CD4-positive, alpha-beta T cell (primary cell): ENCODE measurements around the gene GUCA2A. TPM values are rescaled to one million over a fixed set of nuclear protein-coding genes. Genes with fewer than 3 reads are reported as not detected.

ENCODE experiments used
- ATAC-seq: fragments of 200-7000 bp; cut with Tn5 transposase; one replicate; pipeline ENCODE4 v1.10.0; 2022; ENCODE audit warnings: mild to moderate bottlenecking; ENCODE audit not compliant: poor library complexity
- CTCF ChIA-PET: fragments of 350-600 bp; sonication (Branson Sonifier 250); formaldehyde crosslinking; loops from one replicate; lab custom pipeline; 2021; ENCODE audit warnings: antibody characterized with exemption, inconsistent platforms; lab: Charles Lee
- POLR2A ChIA-PET: fragments of 350-600 bp; sonication (Branson Sonifier 250); formaldehyde crosslinking; loops from one replicate; lab custom pipeline; 2021; ENCODE audit warnings: antibody characterized with exemption, inconsistent platforms; lab: Charles Lee
- DNase-seq, 14 experiments: peaks; one replicate each; pipeline ENCODE4 v3.0.0-alpha.2; 2013 to 2020; ENCODE audit warnings: mixed read lengths in 2 of 14
- H3K27ac ChIP-seq, 2 donors: one replicate each; pipeline versions ENCODE4 v1.5.1 to v1.7.0; 2013; ENCODE audit warnings: low read length in 2 of 2, low read depth in 1 of 2, mild to moderate bottlenecking in 1 of 2
- H3K27me3 ChIP-seq, 2 experiments: 1 replicate in 1 of 2; 2 replicates in 1 of 2; pipeline versions ENCODE4 v1.6.1 to v1.7.0; 2013; ENCODE audit warnings: low read length in 2 of 2, control low read depth in 1 of 2, mild to moderate bottlenecking in 1 of 2, moderate library complexity in 1 of 2; ENCODE audit not compliant: insufficient read depth in 2 of 2, control insufficient read depth in 1 of 2
- H3K36me3 ChIP-seq: one replicate; pipeline ENCODE4 v1.6.1; 2013; ENCODE audit warnings: low read length, control low read depth; ENCODE audit not compliant: insufficient read depth
- H3K4me1 ChIP-seq: one replicate; pipeline ENCODE4 v1.6.1; 2013; ENCODE audit warnings: low read length, control low read depth; ENCODE audit not compliant: insufficient read depth
- H3K4me3 ChIP-seq: one replicate; pipeline ENCODE4 v1.5.1; 2013; ENCODE audit warnings: mild to moderate bottlenecking, low read length, moderate library complexity
- H3K9me3 ChIP-seq, 2 experiments: 1 replicate in 1 of 2; 2 replicates in 1 of 2; pipeline versions ENCODE4 v1.6.1 to v1.7.0; 2013; ENCODE audit warnings: low read length in 2 of 2, mild to moderate bottlenecking in 2 of 2, control low read depth in 1 of 2, moderate library complexity in 1 of 2; ENCODE audit not compliant: control insufficient read depth in 1 of 2, insufficient read depth in 1 of 2
- H3K27ac Mint-ChIP-seq: one replicate; pipeline ENCODE4 v1.8.0; 2020; ENCODE audit warnings: mixed read lengths
- H3K27me3 Mint-ChIP-seq: one replicate; pipeline ENCODE4 v1.8.0; 2021; ENCODE audit warnings: mixed read lengths
- H3K36me3 Mint-ChIP-seq: one replicate; pipeline ENCODE4 v1.8.0; 2021; ENCODE audit warnings: low read depth, mixed read lengths
- H3K4me1 Mint-ChIP-seq: one replicate; pipeline ENCODE4 v1.8.0; 2021; ENCODE audit warnings: low read depth, mixed read lengths
- H3K4me3 Mint-ChIP-seq: one replicate; pipeline ENCODE4 v1.8.0; 2020; ENCODE audit warnings: mild to moderate bottlenecking, mixed read lengths
- H3K9me3 Mint-ChIP-seq: one replicate; pipeline ENCODE4 v1.8.0; 2020; ENCODE audit warnings: mixed read lengths
- CTCF ChIP-seq: fragments of 200-600 bp; IDR thresholded peaks from one replicate; pipeline ENCODE4 v1.8.0; 2022; ENCODE audit warnings: antibody characterized with exemption, mild to moderate bottlenecking
- intact Hi-C, 2 experiments: fragments of 100-400 bp; cut with DNase I in 1 of 2; cut with micrococcal nuclease in 1 of 2; formaldehyde crosslinking; loops; one replicate each; pipeline versions ENCODE4 v1.15.1 to v1.9.0; 2023 to 2025; cut with DNase I, micrococcal nuclease
- total RNA-seq, 174 experiments: library from RNA in 2 of 174; stranded (reverse) in 2 of 174; gene quantifications; one replicate each; pipeline ENCODE4 v1.2.3 and lab custom pipeline; 2021 to 2026

The GUCA2A gene
- total RNA-seq, 2 experiments from 2014 or later, result not detected

DNA sequence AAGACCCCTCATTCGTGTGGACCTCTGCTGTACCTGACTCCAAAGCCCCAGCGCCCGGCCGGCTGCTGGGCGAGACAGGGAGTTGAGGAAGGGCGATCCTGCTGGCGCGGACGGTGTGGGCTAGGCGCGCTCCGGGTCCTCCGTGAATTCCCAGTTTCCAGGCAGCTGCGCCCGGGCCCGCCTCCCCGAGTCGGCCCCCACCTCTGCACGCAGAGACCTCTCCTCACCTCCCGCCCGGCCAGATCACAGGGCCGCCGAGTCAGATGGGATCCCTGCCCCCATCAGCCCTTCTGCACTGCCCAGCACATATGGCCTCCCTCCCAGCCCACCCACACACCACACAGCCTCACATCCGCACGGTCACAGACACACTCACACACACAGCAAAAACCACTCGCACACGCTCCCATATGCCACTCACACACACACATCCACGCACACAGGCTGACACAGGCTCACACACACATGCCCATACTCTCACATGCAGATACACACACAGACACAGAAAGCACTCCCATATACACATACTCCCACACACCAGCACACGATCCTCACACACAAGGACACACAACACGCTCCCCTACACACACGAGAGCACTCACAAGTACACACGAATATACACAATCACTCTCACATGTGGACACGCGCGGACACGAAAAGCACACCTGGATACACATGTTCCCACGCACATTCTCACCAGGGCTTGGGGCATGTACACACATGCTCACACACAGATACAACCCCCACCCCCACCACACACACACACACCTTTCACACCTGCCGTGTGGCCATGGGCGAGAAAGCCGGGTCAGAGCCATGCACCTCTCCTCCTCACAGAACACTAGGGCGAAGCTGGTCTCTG lies 18.6 kb downstream of the GUCA2A start:
- no peak for TF ChIP-seq CTCF
- no peak overlapping the region for H3K4me3 Mint-ChIP-seq
- no peak overlapping the region for H3K27ac Mint-ChIP-seq
- no peak overlapping the region for H3K27ac ChIP-seq
- DNase-seq (no peak), ATAC-seq (no peak)
- H3K4me1 ChIP-seq, result peaks cover 14% of the 10 kb centered on the region
- no peaks in the 10 kb centered on the region for H3K36me3 Mint-ChIP-seq
- H3K27me3 Mint-ChIP-seq, result peaks cover 5% of the 10 kb centered on the region
- H3K9me3 ChIP-seq, result no peaks in the 10 kb centered on the region
- H3K9me3 Mint-ChIP-seq, result no peaks in the 10 kb centered on the region
- intact Hi-C loops, result loop anchor here in 1 of 2 experiments (5.0 kb wide), 1 partner anchor 601 kb away; no protein-coding TSS in a partner anchor
- no peaks in the 10 kb centered on the region for H3K36me3 ChIP-seq
- ChIA-PET CTCF (no interaction called here), POLR2A (no interaction called here)
- H3K4me1 Mint-ChIP-seq, result no peaks in the 10 kb centered on the region
- peaks cover 13 to 16% of the 10 kb centered on the region in 2 experiments for H3K27me3 ChIP-seq
- H3K4me3 ChIP-seq, result no peak overlapping the region

DNA sequence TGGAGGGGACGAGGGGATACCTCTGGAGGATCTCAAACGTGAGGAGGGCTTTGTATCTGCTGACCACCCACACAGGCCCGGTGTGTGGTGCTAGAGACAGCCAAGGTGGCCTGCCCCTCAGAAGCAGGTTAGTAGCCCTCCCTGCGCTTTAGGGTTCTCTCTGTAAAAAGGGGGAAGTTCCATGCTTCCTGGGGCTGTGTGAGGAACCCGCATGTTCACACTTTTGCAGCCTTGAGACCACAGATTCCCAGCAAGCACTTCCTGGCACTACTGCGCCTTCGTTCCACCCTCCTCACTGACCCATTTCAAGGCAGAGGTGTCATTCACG lies 19.2 kb downstream of the GUCA2A start:
- Mint-ChIP-seq H3K4me1 (no peaks in the 10 kb centered on the region), H3K9me3 (no peaks in the 10 kb centered on the region), H3K27me3 (peaks cover 5% of the 10 kb centered on the region), H3K27ac (no peak overlapping the region), H3K36me3 (no peaks in the 10 kb centered on the region), H3K4me3 (no peak overlapping the region)
- peaks cover 14% of the 10 kb centered on the region for H3K4me1 ChIP-seq
- TF ChIP-seq CTCF, result no peak
- H3K36me3 ChIP-seq, result no peaks in the 10 kb centered on the region
- H3K27ac ChIP-seq, result no peak overlapping the region
- no peak for DNase-seq
- no peak overlapping the region for H3K4me3 ChIP-seq
- ChIA-PET POLR2A (no interaction called here), CTCF (no interaction called here)
- H3K27me3 ChIP-seq, result peaks cover 13 to 16% of the 10 kb centered on the region in 2 experiments
- no peak for ATAC-seq
- no peaks in the 10 kb centered on the region for H3K9me3 ChIP-seq
- intact Hi-C loops, result loop anchor here in 1 of 2 experiments (5.0 kb wide), 1 partner anchor 602 kb away; no protein-coding TSS in a partner anchor

DNA sequence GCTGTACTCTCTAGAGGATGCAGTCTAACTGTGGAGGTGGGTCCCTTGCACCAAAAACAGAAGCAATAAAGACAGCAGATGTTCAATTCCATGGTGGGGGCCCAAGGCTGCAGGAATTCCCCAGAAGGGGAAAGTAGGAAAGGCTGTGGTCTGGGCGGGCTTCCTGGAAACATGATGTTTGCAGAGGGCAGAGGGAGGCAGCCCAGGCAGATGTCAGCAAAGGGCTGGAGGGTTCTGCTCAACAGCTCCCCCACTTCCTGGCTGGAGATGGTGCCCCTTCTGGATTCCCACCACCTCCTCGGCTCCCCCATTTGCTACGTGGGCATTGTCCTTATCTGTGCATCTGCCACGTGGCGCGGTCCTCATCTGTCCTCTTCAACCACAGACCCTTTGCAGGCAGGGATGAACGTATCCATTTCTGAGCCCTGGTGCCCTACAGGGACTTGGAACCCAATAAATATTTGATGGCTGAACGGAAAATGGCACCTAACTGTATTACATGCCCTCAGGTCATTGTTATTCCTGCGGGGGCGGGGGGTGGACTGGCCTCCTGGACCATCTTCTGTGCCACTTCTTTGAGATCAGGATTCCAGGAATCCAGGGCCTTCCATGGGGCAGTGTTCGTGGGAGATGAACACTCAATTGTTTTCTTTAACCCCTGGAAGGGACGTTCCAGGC lies 19.7 kb downstream of the GUCA2A start:
- ATAC-seq (no peak), DNase-seq (no peak)
- intact Hi-C loops, result loop anchor here in 1 of 2 experiments (5.0 kb wide), 1 partner anchor 602 kb away; no protein-coding TSS in a partner anchor
- H3K27ac ChIP-seq, result no peak overlapping the region
- ChIA-PET CTCF (no interaction called here), POLR2A (no interaction called here)
- Mint-ChIP-seq H3K27me3 (peaks cover 5% of the 10 kb centered on the region), H3K9me3 (no peaks in the 10 kb centered on the region), H3K27ac (no peak overlapping the region), H3K4me1 (no peaks in the 10 kb centered on the region), H3K36me3 (no peaks in the 10 kb centered on the region), H3K4me3 (no peak overlapping the region)
- H3K27me3 ChIP-seq, result peaks cover 13 to 16% of the 10 kb centered on the region in 2 experiments
- H3K36me3 ChIP-seq, result no peaks in the 10 kb centered on the region
- H3K4me3 ChIP-seq, result no peak overlapping the region
- no peaks in the 10 kb centered on the region for H3K9me3 ChIP-seq
- peaks cover 14% of the 10 kb centered on the region for H3K4me1 ChIP-seq
- no peak for TF ChIP-seq CTCF
